COLO668 (cell line): Measurements from ENCODE around the gene RWDD3.

Experiments
- DNase-seq: peaks from one replicate; lab custom pipeline; 2025; ENCODE audit not compliant: unreplicated experiment; lab: John Stamatoyannopoulos, UW

Gene RWDD3

GRCh38 chr1:95233737-95234500 is at the start of gene RWDD3:
Gene RWDD3 (plus strand): TSS chr1:95234210. CDS start chr1:95234231, 21 bp downstream.
- peak; percentile 92 for DNase-seq

- DNase-seq = no peak
Measured at GRCh38 chr1:95186149-95186548, 47.9 kb upstream of the RWDD3 start.

GRCh38 chr1:95193591-95193990 is 40.4 kb upstream of the RWDD3 start:
- no peak for DNase-seq

GRCh38 chr1:95195046-95195445 is 39.0 kb upstream of the RWDD3 start:
- no peak for DNase-seq

- DNase-seq = no peak
Measured at GRCh38 chr1:95196017-95196416, 38.0 kb upstream of the RWDD3 start.

- DNase-seq = no peak
Measured at GRCh38 chr1:95197616-95198252, 36.3 kb upstream of the RWDD3 start.

GRCh38 chr1:95201905-95202304 is 32.1 kb upstream of the RWDD3 start:
- DNase-seq = no peak

- DNase-seq = no peak
Measured at GRCh38 chr1:95203908-95204437, 30.0 kb upstream of the RWDD3 start.

- DNase-seq = no peak
Measured at GRCh38 chr1:95206514-95206913, 27.5 kb upstream of the RWDD3 start.

GRCh38 chr1:95207223-95207935 is 26.6 kb upstream of the RWDD3 start:
- DNase-seq = peak; percentile 21

- no peak for DNase-seq
Measured at GRCh38 chr1:95208876-95209275, 25.1 kb upstream of the RWDD3 start.

- no peak for DNase-seq
Measured at GRCh38 chr1:95209291-95209690, 24.7 kb upstream of the RWDD3 start.

GRCh38 chr1:95216292-95216990 is 17.6 kb upstream of the RWDD3 start:
- no peak for DNase-seq

- no peak for DNase-seq
Measured at GRCh38 chr1:95217371-95217770, 16.6 kb upstream of the RWDD3 start.

- no peak for DNase-seq
Measured at GRCh38 chr1:95219407-95219806, 14.6 kb upstream of the RWDD3 start.

- no peak for DNase-seq
Measured at GRCh38 chr1:95221306-95221705, 12.7 kb upstream of the RWDD3 start.

- no peak for DNase-seq
Measured at GRCh38 chr1:95222629-95223028, 11.4 kb upstream of the RWDD3 start.

GRCh38 chr1:95223110-95223509 is 10.9 kb upstream of the RWDD3 start:
- no peak for DNase-seq

- no peak for DNase-seq
Measured at GRCh38 chr1:95226781-95227660, 7.0 kb upstream of the RWDD3 start.

- DNase-seq = no peak
Measured at GRCh38 chr1:95229037-95229436, 5.0 kb upstream of the RWDD3 start.
